ENCODE measurements around the gene HOXC12.

- no peak for TF ChIP-seq TAF1 (conservative IDR thresholded peaks at IDR 0.05)
- TF ChIP-seq CTCF (IDR thresholded peaks at IDR 0.05; ENCODE audit: low read depth, low read length, missing input control) = no peak
- no peak for TF ChIP-seq HNF4A (conservative IDR thresholded peaks at IDR 0.05)
- TF ChIP-seq YY1 (IDR thresholded peaks at IDR 0.05) = no peak
- TF ChIP-seq FOXA1 (IDR thresholded peaks at IDR 0.05) = no peak
- no peak for TF ChIP-seq MAX (IDR thresholded peaks at IDR 0.05)
- no peak for TF ChIP-seq RAD21 (IDR thresholded peaks at IDR 0.05)
- TF ChIP-seq JUND (IDR thresholded peaks at IDR 0.05) = no peak
Observed at GRCh38 chr12:53964315-53964713, 9.6 kb downstream of the HOXC12 start.

Data from liver (tissue), 3 donors.